Upper lobe of left lung (tissue), 6 donors: ENCODE results near the gene ADAM29. TPM values are rescaled to one million over a fixed set of nuclear protein-coding genes. Genes with fewer than 3 reads are reported as not detected.

ENCODE experiments used
- ATAC-seq, 2 donors: fragments of 200-7000 bp; cut with Tn5 transposase; one replicate each; pipeline ENCODE4 v1.9.1; 2022; ENCODE audit warnings: mild to moderate bottlenecking in 2 of 2, moderate library complexity in 2 of 2; ENCODE audit not compliant: low FRiP score in 2 of 2
- DNase-seq, 2 donors: peaks; one replicate each; pipeline ENCODE4 v3.0.0-alpha.2; 2019 to 2020
- H3K27ac ChIP-seq, 4 donors: fragments of 200-600 bp; sonication (generic); one replicate each; pipeline ENCODE4 v1.5.1; 2016 to 2019
- H3K27me3 ChIP-seq, 4 donors: fragments of 200-600 bp; sonication (generic); one replicate each; pipeline ENCODE4 v1.5.1; 2017 to 2019
- H3K36me3 ChIP-seq, 4 donors: fragments of 200-600 bp; sonication (generic); one replicate each; pipeline ENCODE4 v1.5.1; 2016 to 2019
- H3K4me1 ChIP-seq, 4 donors: fragments of 200-600 bp; sonication (generic); one replicate each; pipeline ENCODE4 v1.5.1; 2018 to 2019
- H3K4me3 ChIP-seq, 4 donors: fragments of 200-600 bp; sonication (generic); one replicate each; pipeline ENCODE4 v1.5.1; 2017 to 2019; ENCODE audit warnings: mild to moderate bottlenecking in 2 of 4, moderate library complexity in 1 of 4
- H3K9me3 ChIP-seq, 4 donors: fragments of 200-600 bp; sonication (generic); one replicate each; pipeline ENCODE4 v1.5.1; 2018 to 2019
- CTCF ChIP-seq, 6 experiments: fragments of 450-650 bp in 4 of 6; fragments of 200-600 bp in 2 of 6; sonication (generic) in 2 of 6; IDR thresholded peaks; one replicate each; pipeline ENCODE4 v1.5.1; 2016 to 2019; ENCODE audit warnings: antibody characterized with exemption in 6 of 6
- EP300 ChIP-seq, 4 donors: sonication (generic); formaldehyde crosslinking; IDR thresholded peaks; one replicate each; pipeline ENCODE4 v1.5.1; 2017; ENCODE audit warnings: antibody characterized with exemption in 4 of 4, control low read depth in 2 of 4
- POLR2A ChIP-seq, 4 donors: fragments of 450-650 bp; IDR thresholded peaks; one replicate each; pipeline ENCODE4 v1.5.1; 2016 to 2017; ENCODE audit warnings: antibody characterized with exemption in 4 of 4, mild to moderate bottlenecking in 2 of 4
- POLR2AphosphoS5 ChIP-seq, 2 donors: sonication (generic); formaldehyde crosslinking; IDR thresholded peaks; one replicate each; pipeline ENCODE4 v1.5.1; 2017; ENCODE audit warnings: antibody characterized with exemption in 2 of 2
- WGBS, 2 donors: methylation state at CpG; one replicate each; pipeline ENCODE4 v1.1.5; 2017 to 2018; 5-methylcytosine and 5-hydroxymethylcytosine counted together
- total RNA-seq, 6 donors: library from RNA; depleted of rRNA in 4 of 6; stranded (reverse); fragments of >200 nt in 4 of 6; gene quantifications; one replicate each; pipeline versions ENCODE4 v1.1.0 to v1.2.1, GENCODE V29; 2016 to 2021
- donor health status: DM: no; HTN: no; CAD: no; lungs with moderate emphysema.
- donor health status: DM: no; HTN: yes; CAD: no; lungs with severe emphysema.

ADAM29 gene
- total RNA-seq, 6 donors from 2014 or later = not detected

GRCh38 chr4:174928575-174929253, 10.6 kb downstream of the ADAM29 start:
- Histone ChIP-seq H3K4me3 (no peak overlapping the region), H3K9me3 (no peaks in the 10 kb centered on the region)
- 71 to 74% methylated on average over 4 of the region's 4 CpGs for WGBS, 2 donors

GRCh38 chr4:174929346-174929745, 11.2 kb downstream of the ADAM29 start:
- no peak overlapping the region for H3K4me3 ChIP-seq
- DNase-seq (no peak), ATAC-seq (no peak)
- no peaks in the 10 kb centered on the region for H3K27me3 ChIP-seq
- TF ChIP-seq CTCF (IDR thresholded peaks at IDR 0.05) = no peak
- no peak for TF ChIP-seq POLR2A (IDR thresholded peaks at IDR 0.05)
- no peak for TF ChIP-seq EP300 (IDR thresholded peaks at IDR 0.05)
- no peak for TF ChIP-seq POLR2AphosphoS5 (IDR thresholded peaks at IDR 0.05)
- peaks cover 0 to 6% (median 0%) of the 10 kb centered on the region in 4 donors for H3K4me1 ChIP-seq
- no peaks in the 10 kb centered on the region for H3K36me3 ChIP-seq
- 84 to 90% methylated on average over 6 of the region's 6 CpGs for WGBS, 2 donors
- H3K9me3 ChIP-seq = no peaks in the 10 kb centered on the region
- H3K27ac ChIP-seq = no peak overlapping the region

More at GRCh38 chr4:174928575-174929253, 10.6 kb downstream of the ADAM29 start:
- DNase-seq (no peak), ATAC-seq (no peak)
- no peaks in the 10 kb centered on the region for H3K36me3 ChIP-seq
- TF ChIP-seq POLR2AphosphoS5 (IDR thresholded peaks at IDR 0.05) = no peak
- TF ChIP-seq EP300 (IDR thresholded peaks at IDR 0.05) = no peak
- TF ChIP-seq POLR2A (IDR thresholded peaks at IDR 0.05) = no peak
- TF ChIP-seq CTCF (IDR thresholded peaks at IDR 0.05) = no peak
- H3K27ac ChIP-seq = no peak overlapping the region
- H3K4me1 ChIP-seq = peaks cover 0 to 6% (median 0%) of the 10 kb centered on the region in 4 donors
- H3K27me3 ChIP-seq = no peaks in the 10 kb centered on the region

- WGBS, 2 donors = 82 to 86% methylated on average over 5 of the region's 5 CpGs
- Histone ChIP-seq H3K9me3 (no peaks in the 10 kb centered on the region), H3K27me3 (no peaks in the 10 kb centered on the region), H3K4me1 (peaks cover 0 to 4% (median 0%) of the 10 kb centered on the region in 4 donors), H3K27ac (no peak overlapping the region), H3K4me3 (no peak overlapping the region), H3K36me3 (no peaks in the 10 kb centered on the region)
- DNase-seq (no peak), ATAC-seq (no peak)
- no peak for TF ChIP-seq POLR2AphosphoS5 (IDR thresholded peaks at IDR 0.05)
- no peak for TF ChIP-seq EP300 (IDR thresholded peaks at IDR 0.05)
- no peak for TF ChIP-seq POLR2A (IDR thresholded peaks at IDR 0.05)
- TF ChIP-seq CTCF (IDR thresholded peaks at IDR 0.05) = no peak
These were observed 12.7 kb downstream of the ADAM29 start for GRCh38 chr4:174930895-174931294.

GRCh38 chr4:174933083-174933482, 14.9 kb downstream of the ADAM29 start:
- no peak for TF ChIP-seq POLR2A (IDR thresholded peaks at IDR 0.05)
- TF ChIP-seq POLR2AphosphoS5 (IDR thresholded peaks at IDR 0.05) = no peak
- no peak for TF ChIP-seq CTCF (IDR thresholded peaks at IDR 0.05)
- no peak for TF ChIP-seq EP300 (IDR thresholded peaks at IDR 0.05)
- Histone ChIP-seq H3K9me3 (no peaks in the 10 kb centered on the region), H3K27ac (no peak overlapping the region), H3K4me3 (no peak overlapping the region), H3K36me3 (no peaks in the 10 kb centered on the region), H3K4me1 (no peaks in the 10 kb centered on the region), H3K27me3 (no peaks in the 10 kb centered on the region)
- DNase-seq = no peak
- WGBS, 2 donors = 0 to 74% methylated on average over 1 of the region's 1 CpG
- ATAC-seq = no peak

- no peaks in the 10 kb centered on the region for H3K9me3 ChIP-seq
- H3K27ac ChIP-seq = no peak overlapping the region
- WGBS, 2 donors = 91 to 97% methylated on average over 4 of the region's 4 CpGs
These were observed 16.2 kb downstream of the ADAM29 start for GRCh38 chr4:174934360-174934759.

More at GRCh38 chr4:174934360-174934759, 16.2 kb downstream of the ADAM29 start:
- Histone ChIP-seq H3K27me3 (no peaks in the 10 kb centered on the region), H3K4me1 (no peaks in the 10 kb centered on the region), H3K4me3 (no peak overlapping the region), H3K36me3 (no peaks in the 10 kb centered on the region)
- DNase-seq (no peak), ATAC-seq (no peak)
- TF ChIP-seq POLR2AphosphoS5 (IDR thresholded peaks at IDR 0.05) = no peak
- no peak for TF ChIP-seq EP300 (IDR thresholded peaks at IDR 0.05)
- no peak for TF ChIP-seq POLR2A (IDR thresholded peaks at IDR 0.05)
- no peak for TF ChIP-seq CTCF (IDR thresholded peaks at IDR 0.05)
